Breast epithelium (tissue), 4 donors: ENCODE results near the gene NCS1. TPM values are rescaled to one million over a fixed set of nuclear protein-coding genes. Genes with fewer than 3 reads are reported as not detected.

Experiments used
- DNase-seq, 2 donors: peaks; one replicate each; pipeline ENCODE4 v3.0.0-alpha.2; 2019; ENCODE audit warnings: low spot score in 2 of 2
- H3K27ac ChIP-seq, 2 donors: fragments of 200-600 bp; sonication (generic) in 1 of 2; one replicate each; pipeline ENCODE4 v1.5.1; 2016 to 2019; ENCODE audit warnings: mild to moderate bottlenecking in 1 of 2
- H3K27me3 ChIP-seq, 2 donors: fragments of 200-600 bp; sonication (generic) in 1 of 2; one replicate each; pipeline versions ENCODE4 v1.5.1 to v1.6.0; 2017 to 2019; ENCODE audit warnings: control low read depth in 1 of 2, mild to moderate bottlenecking in 1 of 2
- H3K36me3 ChIP-seq: fragments of 200-600 bp; one replicate; pipeline ENCODE4 v1.5.1; 2019
- H3K4me1 ChIP-seq, 2 donors: fragments of 200-600 bp; sonication (generic); one replicate each; pipeline ENCODE4 v1.5.1; 2016 to 2019; ENCODE audit warnings: control low read depth in 1 of 2
- H3K4me3 ChIP-seq, 3 donors: fragments of 200-600 bp; sonication (generic); 1 replicate in 2 of 3; 2 replicates in 1 of 3; pipeline ENCODE4 v1.5.1; 2016 to 2019; ENCODE audit warnings: mild to moderate bottlenecking in 3 of 3, moderate library complexity in 2 of 3
- H3K9me3 ChIP-seq, 2 donors: fragments of 200-600 bp; sonication (generic) in 1 of 2; one replicate each; pipeline ENCODE4 v1.5.1; 2016 to 2019; ENCODE audit warnings: control low read depth in 1 of 2
- POLR2A ChIP-seq: fragments of 450-650 bp; IDR thresholded peaks from one replicate; pipeline ENCODE4 v1.6.1; 2016; ENCODE audit warnings: antibody characterized with exemption, mild to moderate bottlenecking, moderate library complexity
- POLR2AphosphoS5 ChIP-seq, 3 donors: sonication (generic); formaldehyde crosslinking; IDR thresholded peaks; one replicate each; pipeline ENCODE4 v1.6.1; 2017; ENCODE audit warnings: antibody characterized with exemption in 3 of 3
- intact Hi-C: fragments of 100-400 bp; cut with DNase I; formaldehyde crosslinking; loops from one replicate; pipeline ENCODE4 v1.15.1; 2023; ENCODE audit warnings: low total_unique reads
- total RNA-seq, 3 donors: library from RNA; depleted of rRNA; stranded (reverse); fragments of >200 nt; gene quantifications; one replicate each; pipeline ENCODE4 v1.1.0, GENCODE V29; 2016
- TF ChIP-seq, protein P1 (sequence below), 3 donors: fragments of 450-650 bp; IDR thresholded peaks; one replicate each; pipeline ENCODE4 v1.5.1; 2016 to 2017; ENCODE audit warnings: antibody characterized with exemption in 3 of 3, mild to moderate bottlenecking in 3 of 3, moderate library complexity in 3 of 3

The NCS1 gene
- total RNA-seq, 3 donors from 2014 or later, result 3.2 to 3.9 (median 3.4) TPM

DNA sequence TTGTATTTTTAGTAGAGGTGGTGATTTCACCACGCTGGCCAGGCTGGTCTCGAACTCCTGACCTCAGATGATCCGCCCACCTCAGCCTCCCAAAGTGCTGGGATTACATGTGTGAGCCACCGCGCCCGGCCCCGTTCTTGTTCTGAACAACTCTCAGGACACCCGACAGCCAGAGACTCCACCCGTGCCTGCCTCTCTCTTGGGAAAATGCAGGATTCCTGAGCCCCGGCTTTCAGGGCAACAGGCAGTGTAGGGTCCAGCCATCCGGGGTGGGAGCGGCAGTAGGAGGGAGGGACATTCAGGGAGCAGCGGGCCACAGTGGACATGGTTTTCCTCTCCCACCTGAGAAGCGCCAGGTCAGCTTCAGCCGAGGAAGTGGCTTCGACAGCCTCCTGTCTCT is 34.4 kb downstream of the NCS1 start:
- H3K36me3 ChIP-seq, result no peaks in the 10 kb centered on the region
- DNase-seq, result no peak
- H3K4me1 ChIP-seq, result no peaks in the 10 kb centered on the region
- H3K27me3 ChIP-seq, result no peaks in the 10 kb centered on the region
- no peaks in the 10 kb centered on the region for H3K9me3 ChIP-seq
- TF ChIP-seq POLR2AphosphoS5 (IDR thresholded peaks at IDR 0.05) (no peak), POLR2A (no peak)
- TF ChIP-seq, protein P1, sequence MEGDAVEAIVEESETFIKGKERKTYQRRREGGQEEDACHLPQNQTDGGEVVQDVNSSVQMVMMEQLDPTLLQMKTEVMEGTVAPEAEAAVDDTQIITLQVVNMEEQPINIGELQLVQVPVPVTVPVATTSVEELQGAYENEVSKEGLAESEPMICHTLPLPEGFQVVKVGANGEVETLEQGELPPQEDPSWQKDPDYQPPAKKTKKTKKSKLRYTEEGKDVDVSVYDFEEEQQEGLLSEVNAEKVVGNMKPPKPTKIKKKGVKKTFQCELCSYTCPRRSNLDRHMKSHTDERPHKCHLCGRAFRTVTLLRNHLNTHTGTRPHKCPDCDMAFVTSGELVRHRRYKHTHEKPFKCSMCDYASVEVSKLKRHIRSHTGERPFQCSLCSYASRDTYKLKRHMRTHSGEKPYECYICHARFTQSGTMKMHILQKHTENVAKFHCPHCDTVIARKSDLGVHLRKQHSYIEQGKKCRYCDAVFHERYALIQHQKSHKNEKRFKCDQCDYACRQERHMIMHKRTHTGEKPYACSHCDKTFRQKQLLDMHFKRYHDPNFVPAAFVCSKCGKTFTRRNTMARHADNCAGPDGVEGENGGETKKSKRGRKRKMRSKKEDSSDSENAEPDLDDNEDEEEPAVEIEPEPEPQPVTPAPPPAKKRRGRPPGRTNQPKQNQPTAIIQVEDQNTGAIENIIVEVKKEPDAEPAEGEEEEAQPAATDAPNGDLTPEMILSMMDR (IDR thresholded peaks at IDR 0.05), result no peak
- intact Hi-C loops, result no loop called here
- no peak overlapping the region for H3K4me3 ChIP-seq
- no peak overlapping the region for H3K27ac ChIP-seq

DNA sequence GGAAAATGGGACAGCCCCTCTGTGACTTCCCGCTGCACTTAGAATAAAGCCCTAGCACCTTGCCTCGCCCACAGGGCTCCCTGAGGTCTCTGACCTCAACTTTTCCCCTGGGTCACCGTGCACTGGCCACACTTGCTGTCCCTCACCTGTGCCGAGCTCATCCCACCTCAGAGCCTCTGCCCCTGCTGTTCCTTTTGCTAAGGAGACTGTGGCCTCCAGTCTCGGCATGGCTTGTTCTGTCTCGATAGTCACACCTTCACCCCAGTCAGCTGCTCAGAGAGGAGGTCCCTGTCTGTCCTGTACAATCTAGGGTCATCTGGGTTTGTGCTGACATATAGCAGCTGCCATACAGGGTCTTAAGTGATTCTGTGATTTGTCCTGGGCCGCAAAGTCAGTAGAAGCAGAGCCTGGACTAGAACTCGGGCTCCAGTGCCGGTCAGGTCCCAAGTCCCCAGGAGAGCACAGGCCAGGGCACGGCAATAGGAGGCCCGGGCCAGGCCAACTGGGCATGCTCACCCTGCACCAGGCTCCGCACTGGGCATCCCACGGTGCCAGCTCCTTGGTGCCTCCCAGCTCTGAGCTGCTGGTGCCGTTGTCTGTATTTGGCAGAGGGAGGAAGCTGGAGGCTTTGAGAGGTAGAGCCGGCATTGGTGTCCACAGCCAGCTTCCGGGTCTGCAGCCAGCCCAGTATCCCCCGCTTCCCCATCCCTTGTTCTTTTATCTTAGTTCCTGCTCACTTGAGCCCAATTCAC is 35.2 kb downstream of the NCS1 start:
- intact Hi-C loops, result no loop called here
- H3K9me3 ChIP-seq, result no peaks in the 10 kb centered on the region
- H3K4me3 ChIP-seq, result no peak overlapping the region
- no peaks in the 10 kb centered on the region for H3K4me1 ChIP-seq
- TF ChIP-seq, protein P1 (IDR thresholded peaks at IDR 0.05), result no peak
- no peak for TF ChIP-seq POLR2AphosphoS5 (IDR thresholded peaks at IDR 0.05)
- no peak for TF ChIP-seq POLR2A
- H3K27me3 ChIP-seq, result no peaks in the 10 kb centered on the region
- no peak overlapping the region for H3K27ac ChIP-seq
- no peak for DNase-seq
- no peaks in the 10 kb centered on the region for H3K36me3 ChIP-seq

DNA sequence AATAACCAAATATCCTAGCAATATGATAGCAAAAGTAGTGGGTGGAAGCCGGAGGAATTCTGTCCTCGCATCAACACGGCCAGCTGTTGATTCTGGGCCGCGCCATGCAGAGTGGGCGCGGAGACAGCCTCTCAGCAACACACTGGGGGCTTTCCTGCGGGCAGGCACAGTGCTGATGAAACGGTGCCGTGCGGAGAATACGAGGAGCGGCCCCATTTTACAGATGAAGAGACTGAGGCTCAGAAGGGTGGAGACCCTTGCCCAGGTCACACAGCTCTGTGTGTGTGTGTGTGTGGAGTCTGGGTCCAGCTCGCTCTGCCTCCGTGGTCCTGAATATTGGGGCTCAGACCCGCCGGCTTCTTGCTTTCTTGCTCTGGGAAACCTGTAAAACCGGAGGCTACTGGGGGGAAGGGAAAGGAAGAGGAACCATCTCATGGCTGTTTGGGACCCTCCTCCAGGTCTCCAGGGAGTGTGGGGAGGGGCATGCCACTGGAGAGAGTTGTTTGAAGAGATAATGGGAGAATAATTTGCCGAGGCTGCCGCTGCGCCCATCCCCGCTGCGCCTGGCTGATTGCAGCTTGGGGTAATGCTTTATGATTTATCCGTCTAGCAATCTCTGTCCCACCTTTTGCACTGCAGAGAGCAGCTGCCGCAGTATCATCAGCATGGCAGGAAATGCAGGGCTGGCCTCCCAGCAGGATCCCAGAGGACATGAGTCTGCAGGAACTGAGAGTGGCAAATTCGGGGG is 36.6 kb downstream of the NCS1 start:
- Histone ChIP-seq H3K36me3 (no peaks in the 10 kb centered on the region), H3K4me1 (no peaks in the 10 kb centered on the region), H3K9me3 (no peaks in the 10 kb centered on the region), H3K27ac (no peak overlapping the region), H3K4me3 (no peak overlapping the region), H3K27me3 (no peaks in the 10 kb centered on the region)
- no peak for TF ChIP-seq POLR2AphosphoS5 (IDR thresholded peaks at IDR 0.05)
- no peak for TF ChIP-seq POLR2A
- TF ChIP-seq, protein P1 (IDR thresholded peaks at IDR 0.05), result no peak
- intact Hi-C loops, result no loop called here
- DNase-seq, result no peak

DNA sequence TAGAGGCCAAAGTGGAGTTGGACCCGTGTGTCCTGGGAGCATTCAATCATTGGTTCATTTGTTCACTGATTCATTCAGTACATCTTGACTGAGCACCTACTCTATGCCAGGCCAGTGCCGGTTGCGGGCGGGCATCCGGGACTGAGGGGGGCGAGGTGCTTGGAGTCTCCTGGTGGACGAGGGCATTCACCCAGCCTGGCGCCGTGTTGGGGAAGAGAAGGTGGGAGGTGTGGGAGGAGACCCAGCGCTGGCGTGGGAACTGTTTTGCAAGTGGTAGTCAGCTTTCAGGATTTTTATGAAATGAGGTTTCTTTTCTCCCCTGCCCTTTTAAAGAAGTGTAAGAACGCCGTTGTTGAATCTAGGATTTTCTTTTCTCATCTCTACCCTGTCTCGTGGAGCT is 37.2 kb downstream of the NCS1 start:
- TF ChIP-seq, protein P1 (IDR thresholded peaks at IDR 0.05), result no peak
- no peak for TF ChIP-seq POLR2A
- no peak for TF ChIP-seq POLR2AphosphoS5 (IDR thresholded peaks at IDR 0.05)
- Histone ChIP-seq H3K9me3 (no peaks in the 10 kb centered on the region), H3K4me1 (no peaks in the 10 kb centered on the region), H3K4me3 (no peak overlapping the region), H3K27me3 (no peaks in the 10 kb centered on the region), H3K27ac (no peak overlapping the region), H3K36me3 (no peaks in the 10 kb centered on the region)
- intact Hi-C loops, result no loop called here
- DNase-seq, result no peak

DNA sequence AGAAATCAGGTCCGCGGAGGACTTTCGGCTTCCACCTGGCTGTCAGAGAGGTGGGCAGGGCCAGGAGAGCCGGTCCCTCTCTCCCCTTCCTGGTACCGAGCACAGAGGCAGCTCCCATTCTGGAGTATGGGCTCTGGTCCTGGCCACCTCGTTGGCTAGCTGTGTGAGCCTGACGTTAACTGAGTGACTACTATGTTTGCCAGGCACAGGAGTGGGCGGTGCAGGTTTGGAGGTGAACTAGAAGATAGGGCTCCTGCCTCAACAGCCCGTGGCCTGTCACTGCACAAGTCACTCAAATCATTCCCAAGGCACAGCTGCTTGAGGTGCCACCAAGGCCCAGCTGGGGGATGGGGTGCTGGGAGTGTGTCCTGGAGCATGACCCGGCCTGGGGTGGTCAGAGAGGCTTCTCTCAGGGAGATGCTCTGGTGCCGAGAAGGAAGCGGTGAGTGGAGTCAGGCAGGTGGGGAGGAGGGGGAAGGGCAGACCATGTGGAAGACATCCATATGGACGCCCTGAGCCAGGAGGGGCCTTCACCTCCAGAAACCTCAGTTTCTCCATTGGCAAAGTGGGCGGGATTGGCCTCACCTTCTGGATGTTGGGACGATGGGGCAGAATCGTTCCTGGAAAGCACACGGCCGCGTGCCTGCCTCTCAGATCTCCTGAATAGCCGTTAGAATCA is 39.5 kb downstream of the NCS1 start:
- no peak overlapping the region for H3K4me3 ChIP-seq
- no peak overlapping the region for H3K27ac ChIP-seq
- H3K27me3 ChIP-seq, result no peaks in the 10 kb centered on the region
- no peak for DNase-seq
- no peak for TF ChIP-seq POLR2A
- no peak for TF ChIP-seq POLR2AphosphoS5 (IDR thresholded peaks at IDR 0.05)
- TF ChIP-seq, protein P1 (IDR thresholded peaks at IDR 0.05), result no peak
- no peaks in the 10 kb centered on the region for H3K36me3 ChIP-seq
- H3K4me1 ChIP-seq, result no peaks in the 10 kb centered on the region
- H3K9me3 ChIP-seq, result no peaks in the 10 kb centered on the region
- intact Hi-C loops, result no loop called here
